Islet of Langerhans (tissue), 1 donor: ENCODE data around the gene ACLY.
"Not testable (repeated sequence)": the region's sequence is repeated elsewhere in the genome, so short reads cannot be mapped to it uniquely, and the experiment has no call there.

Experiments
- FAIRE-seq: peaks from one replicate; lab custom pipeline; 2011; peaks lifted over from hg19 to GRCh38; lab: Jason Lieb, UNC

ACLY gene

DNA sequence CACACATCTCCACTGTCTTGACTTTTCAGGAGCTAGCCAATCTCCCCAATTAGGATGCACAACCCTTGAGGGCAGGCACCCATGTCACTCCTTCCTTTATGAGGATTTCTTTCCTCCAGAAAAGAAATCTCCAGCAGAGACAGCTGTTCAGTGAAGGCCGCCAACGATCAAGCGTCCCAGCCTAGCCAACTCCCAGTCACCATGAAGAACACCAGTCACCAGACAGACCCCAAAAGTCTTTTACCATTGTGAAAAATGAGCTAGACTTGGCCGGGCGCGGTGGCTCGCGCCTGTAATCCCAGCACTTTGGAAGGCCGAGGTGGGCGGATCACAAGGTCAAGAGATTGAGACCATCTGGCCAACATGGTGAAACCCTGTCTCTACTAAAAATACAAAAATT lies 88.8 kb downstream of the ACLY start:
- not testable (repeated sequence) for FAIRE-seq

DNA sequence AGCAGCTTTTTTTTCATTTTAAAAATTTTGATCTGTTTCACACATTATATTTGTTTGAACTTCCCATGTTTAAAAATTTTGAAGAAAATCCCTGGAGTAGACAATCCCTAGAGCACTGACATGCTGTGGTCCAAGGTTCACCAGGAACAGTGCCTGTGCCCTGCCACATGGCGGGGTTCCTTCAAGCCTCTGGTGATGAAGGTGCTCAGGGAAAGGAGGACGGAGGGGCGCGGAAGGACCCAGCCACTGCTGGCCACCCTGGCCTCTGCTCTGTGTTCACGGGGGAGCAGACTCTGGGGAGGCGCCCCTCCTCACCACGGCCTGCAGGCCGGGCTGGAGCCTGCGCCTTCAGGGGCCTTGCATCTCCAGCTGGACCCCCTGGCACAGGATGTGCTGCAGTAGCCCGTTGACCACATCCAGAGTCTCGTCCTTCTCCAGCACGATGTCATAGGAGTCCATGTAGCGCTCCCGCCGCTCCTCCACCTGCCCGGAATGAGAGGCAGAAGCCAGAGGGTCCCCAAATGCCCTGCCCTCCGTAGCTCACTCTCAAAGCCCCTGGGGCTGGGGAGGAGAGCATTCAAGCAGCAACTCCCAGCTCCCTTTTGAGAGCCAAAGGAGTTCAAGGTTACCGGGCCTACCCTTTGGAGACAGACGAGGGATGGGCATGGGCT lies 93.4 kb downstream of the ACLY start:
- FAIRE-seq: no peak

DNA sequence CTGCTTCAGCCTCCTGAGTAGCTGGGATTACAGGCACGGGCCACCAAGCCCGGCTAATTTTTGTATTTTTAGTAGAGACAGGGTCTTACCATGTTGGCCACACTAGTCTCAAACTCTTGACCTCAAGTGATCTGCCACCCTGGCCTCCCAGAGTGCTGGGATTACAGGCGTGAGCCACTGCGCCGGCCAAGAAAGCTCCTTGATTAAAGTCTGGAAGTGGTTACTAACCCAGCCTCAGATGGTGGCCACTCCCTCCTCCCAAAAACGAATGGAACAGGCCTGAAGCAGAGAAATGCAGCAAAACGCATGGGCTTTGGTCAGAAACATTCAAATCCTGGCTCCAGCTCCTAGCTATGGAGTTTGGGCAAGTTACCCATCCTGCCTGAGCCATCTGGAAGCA lies 94.7 kb downstream of the ACLY start:
- FAIRE-seq: no peak

- no peak for FAIRE-seq
Measured at GRCh38 chr17:41823580-41823979, 95.2 kb downstream of the ACLY start.

DNA sequence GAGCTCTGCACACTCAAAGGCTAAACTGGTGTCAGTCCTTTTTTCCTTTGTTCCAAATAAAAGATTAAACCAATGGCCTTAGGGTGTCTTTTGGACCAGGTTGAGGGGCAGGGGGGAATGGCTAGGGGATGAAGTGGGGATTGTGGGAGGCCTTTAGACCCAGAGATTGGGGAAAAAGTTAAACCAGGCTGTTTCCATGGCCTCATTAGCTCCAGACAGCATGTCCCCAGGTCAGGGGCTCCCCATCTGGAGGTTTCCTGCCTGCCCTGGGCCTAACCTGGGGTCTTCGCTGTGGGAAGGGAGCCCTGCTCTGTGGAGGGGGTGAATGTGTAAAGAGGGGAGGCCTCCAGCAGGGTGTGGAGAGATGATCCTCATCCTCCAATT lies 95.6 kb downstream of the ACLY start:
- FAIRE-seq: no peak

DNA sequence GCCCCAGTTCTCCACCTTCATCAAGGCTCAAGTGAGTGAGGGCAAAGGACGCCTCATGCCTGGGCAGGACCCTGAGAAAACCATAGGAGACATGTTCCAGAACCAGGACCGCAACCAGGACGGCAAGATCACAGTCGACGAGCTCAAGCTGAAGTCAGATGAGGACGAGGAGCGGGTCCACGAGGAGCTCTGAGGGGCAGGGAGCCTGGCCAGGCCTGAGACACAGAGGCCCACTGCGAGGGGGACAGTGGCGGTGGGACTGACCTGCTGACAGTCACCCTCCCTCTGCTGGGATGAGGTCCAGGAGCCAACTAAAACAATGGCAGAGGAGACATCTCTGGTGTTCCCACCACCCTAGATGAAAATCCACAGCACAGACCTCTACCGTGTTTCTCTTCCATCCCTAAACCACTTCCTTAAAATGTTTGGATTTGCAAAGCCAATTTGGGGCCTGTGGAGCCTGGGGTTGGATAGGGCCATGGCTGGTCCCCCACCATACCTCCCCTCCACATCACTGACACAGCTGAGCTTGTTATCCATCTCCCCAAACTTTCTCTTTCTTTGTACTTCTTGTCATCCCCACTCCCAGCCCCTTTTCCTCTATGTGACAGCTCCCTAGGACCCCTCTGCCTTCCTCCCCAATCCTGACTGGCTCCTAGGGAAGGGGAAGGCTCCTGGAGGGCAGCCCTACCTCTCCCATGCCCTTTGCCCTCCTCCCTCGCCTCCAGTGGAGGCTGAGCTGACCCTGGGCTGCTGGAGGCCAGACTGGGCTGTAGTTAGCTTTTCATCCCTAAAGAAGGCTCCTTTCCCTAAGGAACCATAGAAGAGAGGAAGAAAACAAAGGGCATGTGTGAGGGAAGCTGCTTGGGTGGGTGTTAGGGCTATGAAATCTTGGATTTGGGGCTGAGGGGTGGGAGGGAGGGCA lies 96.3 kb downstream of the ACLY start:
- no peak for FAIRE-seq

GRCh38 chr17:41821776-41822175 lies 97.0 kb downstream of the ACLY start:
- no peak for FAIRE-seq

DNA sequence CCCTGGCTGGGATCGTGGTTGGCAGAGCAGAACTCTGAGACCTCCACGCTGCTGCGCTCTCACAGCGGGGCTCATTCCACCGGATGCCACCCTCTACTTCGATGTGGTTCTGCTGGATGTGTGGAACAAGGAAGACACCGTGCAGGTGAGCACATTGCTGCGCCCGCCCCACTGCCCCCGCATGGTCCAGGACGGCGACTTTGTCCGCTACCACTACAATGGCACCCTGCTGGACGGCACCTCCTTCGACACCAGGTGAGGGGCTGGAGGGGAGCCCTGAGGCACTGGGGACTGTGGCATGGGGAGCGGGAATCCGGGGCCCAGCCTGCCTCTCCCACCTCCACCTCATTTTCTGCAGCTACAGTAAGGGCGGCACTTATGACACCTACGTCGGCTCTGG lies 100.7 kb downstream of the ACLY start:
- no peak for FAIRE-seq
